GM12801 (cell line): ENCODE measurements around the gene CHRD.

Source experiments
- TF ChIP-seq, protein P1 (sequence below): IDR thresholded peaks from one replicate; pipeline ENCODE4 v1.5.1; 2011; ENCODE audit warnings: control low read depth; ENCODE audit not compliant: insufficient read length; ENCODE audit errors: extremely low read depth

CHRD gene

DNA sequence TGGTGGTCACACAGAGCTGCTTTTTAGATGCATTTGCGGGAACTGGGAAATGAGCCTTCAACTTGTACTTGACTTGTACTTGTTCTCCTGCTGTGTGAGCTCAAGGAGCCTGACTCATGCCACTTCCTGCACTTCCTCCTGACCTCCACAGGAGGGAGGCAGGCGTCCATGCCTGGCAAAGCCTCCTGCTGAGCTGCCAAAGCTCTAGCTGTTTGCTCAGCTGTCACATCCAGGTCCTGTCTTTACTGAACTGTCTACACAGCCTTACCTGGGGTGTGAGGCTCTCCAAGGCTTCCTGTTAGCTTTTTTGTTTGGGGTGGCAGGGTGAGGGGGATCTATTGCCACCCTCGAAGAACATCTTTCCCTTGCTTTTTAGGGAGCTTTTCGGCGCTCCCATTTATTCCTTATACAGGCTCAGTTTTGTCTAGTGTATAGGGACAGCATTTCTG is 8.3 kb upstream of the CHRD start:
- TF ChIP-seq, protein P1, sequence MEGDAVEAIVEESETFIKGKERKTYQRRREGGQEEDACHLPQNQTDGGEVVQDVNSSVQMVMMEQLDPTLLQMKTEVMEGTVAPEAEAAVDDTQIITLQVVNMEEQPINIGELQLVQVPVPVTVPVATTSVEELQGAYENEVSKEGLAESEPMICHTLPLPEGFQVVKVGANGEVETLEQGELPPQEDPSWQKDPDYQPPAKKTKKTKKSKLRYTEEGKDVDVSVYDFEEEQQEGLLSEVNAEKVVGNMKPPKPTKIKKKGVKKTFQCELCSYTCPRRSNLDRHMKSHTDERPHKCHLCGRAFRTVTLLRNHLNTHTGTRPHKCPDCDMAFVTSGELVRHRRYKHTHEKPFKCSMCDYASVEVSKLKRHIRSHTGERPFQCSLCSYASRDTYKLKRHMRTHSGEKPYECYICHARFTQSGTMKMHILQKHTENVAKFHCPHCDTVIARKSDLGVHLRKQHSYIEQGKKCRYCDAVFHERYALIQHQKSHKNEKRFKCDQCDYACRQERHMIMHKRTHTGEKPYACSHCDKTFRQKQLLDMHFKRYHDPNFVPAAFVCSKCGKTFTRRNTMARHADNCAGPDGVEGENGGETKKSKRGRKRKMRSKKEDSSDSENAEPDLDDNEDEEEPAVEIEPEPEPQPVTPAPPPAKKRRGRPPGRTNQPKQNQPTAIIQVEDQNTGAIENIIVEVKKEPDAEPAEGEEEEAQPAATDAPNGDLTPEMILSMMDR: no peak

DNA sequence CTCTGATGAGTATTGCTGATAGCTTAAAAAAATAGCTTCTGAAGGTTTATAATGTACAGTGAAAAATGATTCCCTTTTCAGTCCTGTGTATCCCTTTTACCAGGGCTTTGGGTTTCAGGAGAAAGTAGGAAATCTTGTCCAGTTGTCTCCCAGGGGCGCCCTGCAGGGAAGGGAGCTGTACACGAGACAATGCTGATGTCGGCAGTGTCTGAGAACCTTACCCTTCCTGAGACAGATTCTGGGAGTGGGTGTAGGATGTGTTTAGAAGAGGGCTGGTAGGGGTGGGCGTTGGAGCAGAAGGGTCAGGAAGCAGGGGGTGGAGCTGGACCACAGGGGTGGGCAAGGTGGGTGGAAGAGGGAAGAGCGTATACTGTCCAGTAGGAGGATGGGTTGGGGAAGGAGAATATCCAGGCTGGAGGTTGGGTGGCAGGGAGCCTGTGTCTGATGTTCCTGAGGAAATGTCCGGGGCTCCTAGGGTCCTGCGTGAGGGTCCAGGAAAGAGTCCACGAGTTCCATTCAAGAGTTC is 7.5 kb upstream of the CHRD start:
- TF ChIP-seq, protein P1: no peak

DNA sequence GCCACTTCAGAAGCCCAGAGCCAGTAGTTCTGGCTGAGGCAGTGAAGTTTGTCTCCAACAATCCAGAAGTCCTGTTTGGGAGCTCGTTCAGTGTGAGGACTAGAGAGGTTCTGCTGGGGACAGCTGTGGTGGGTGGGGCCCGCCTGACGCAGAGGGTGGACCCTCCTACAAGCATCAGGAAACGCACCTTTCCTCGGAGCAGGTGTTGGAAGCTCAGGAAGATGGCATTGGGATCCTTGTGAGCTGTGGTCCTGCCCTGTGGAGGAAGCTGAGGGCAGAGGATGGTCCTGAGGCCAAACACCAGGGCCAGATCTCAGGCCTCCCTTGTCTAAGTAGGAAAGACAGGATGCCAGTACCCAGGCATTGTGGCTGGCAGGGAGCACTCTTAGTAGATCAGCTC is 6.9 kb upstream of the CHRD start:
- TF ChIP-seq, protein P1: no peak

DNA sequence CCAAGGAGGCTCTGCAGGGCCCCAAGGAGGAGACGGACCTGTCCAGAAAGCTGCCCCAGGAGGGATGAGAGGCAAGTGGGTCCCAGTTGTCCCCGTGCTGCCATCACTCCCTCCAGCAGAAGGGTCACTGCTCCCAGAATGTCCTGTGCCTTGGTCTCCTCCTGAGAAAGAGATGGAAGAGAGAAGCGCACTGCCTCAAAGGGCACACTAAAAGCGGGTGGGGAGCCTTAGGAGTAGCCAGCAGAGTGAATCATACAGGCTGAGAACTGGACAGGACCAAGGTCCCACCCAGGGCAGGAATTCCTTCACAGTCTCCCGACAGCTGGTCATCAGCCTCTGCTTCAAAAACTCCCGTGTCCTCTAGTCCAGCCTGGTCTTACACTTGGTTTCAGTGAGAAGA is 6.4 kb upstream of the CHRD start:
- TF ChIP-seq, protein P1: no peak

DNA sequence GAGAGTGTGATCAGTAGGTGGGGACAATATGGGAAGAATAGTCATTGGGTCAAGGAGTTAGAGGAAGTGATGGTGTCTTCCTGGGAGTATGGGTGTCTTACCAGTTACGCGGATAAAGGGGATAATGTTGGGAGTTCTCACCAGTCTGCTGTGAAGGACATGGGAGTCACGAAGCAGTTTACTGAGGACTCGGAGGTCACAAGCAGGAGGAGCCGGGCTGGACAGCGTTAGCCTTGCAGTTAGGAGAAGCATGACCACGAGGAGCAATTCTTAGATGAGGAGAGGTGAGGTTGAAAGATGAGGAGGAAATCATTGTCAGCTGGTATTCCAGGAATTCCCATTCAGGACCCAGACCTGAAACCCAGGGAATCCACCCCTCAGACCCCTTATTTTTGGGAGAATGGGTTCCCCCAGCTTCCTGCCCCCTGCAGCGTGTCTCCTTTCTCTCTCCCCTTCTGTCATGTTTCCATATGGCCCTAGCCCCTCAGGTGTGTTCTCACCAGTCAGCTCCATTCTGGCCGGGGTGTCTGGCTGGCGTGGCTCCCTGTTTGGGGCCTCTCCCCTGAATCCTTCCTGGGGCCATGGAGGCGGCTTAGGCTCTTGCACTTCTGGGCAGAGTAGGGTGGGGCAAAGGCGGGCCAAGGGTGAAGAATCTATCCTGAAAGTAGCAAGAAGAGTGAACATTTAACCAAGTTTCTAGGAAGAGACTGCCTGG is 4.0 kb upstream of the CHRD start:
- TF ChIP-seq, protein P1: no peak

DNA sequence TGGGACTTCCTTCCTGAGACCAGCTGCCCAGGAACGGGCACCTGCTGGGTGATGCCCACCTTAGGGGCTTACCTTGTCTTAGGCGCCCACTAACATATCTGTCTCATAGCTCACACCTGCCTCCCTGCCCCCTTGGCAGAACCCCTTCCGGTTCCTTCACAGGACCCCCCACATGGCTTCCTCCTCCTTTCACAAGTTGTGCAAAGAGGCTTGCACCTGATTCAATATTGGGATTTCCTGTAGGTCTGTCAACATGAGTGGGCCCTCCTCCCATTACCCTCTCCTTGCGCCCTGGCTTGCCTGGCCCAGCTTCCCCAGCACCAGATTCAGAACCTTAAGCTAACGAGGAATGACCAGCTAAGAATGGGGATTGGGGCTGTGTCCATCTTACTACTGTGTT is 2.5 kb upstream of the CHRD start:
- TF ChIP-seq, protein P1: no peak

DNA sequence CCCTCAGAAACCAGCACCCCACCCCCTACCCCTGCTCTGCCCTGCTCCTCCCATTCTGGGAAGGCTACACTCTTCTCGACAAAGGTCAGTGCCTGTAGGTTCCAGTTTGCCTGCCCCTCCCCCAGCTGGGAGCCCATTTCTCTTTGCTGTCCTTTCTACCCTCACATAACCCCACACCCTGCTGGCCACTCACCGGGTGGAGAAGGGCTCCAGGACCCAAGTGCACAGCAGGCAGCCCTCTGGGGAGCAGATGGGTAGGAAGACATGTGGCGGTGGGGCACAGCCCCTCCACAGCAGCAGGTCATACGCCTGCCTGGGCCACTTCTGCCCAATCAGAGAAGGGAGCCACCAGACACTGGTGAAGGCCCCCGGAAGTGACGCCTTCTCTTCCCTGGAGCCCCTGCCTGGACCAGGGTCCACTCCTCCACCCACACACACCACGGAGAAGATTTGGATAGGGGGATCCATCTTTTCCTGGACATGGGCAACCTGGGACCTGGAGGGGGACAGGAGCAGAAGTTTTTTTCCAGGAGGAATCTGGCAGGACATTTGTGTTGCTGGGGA is 1.9 kb upstream of the CHRD start, which contains the start of gene THPO:
Gene THPO (minus strand): TSS at position 326 of the 564 bp plus-strand sequence. CDS start 1,948 bp downstream, outside the sequence.
- TF ChIP-seq, protein P1: no peak
